ENCODE results near the gene CA14.
A peak's percentile ranks its signal among the peaks of the same experiment; 100 is the strongest.
"Not testable (repeated sequence)": the region's sequence is repeated elsewhere in the genome, so short reads cannot be mapped to it uniquely, and the experiment has no call there.

Gene CA14

DNA sequence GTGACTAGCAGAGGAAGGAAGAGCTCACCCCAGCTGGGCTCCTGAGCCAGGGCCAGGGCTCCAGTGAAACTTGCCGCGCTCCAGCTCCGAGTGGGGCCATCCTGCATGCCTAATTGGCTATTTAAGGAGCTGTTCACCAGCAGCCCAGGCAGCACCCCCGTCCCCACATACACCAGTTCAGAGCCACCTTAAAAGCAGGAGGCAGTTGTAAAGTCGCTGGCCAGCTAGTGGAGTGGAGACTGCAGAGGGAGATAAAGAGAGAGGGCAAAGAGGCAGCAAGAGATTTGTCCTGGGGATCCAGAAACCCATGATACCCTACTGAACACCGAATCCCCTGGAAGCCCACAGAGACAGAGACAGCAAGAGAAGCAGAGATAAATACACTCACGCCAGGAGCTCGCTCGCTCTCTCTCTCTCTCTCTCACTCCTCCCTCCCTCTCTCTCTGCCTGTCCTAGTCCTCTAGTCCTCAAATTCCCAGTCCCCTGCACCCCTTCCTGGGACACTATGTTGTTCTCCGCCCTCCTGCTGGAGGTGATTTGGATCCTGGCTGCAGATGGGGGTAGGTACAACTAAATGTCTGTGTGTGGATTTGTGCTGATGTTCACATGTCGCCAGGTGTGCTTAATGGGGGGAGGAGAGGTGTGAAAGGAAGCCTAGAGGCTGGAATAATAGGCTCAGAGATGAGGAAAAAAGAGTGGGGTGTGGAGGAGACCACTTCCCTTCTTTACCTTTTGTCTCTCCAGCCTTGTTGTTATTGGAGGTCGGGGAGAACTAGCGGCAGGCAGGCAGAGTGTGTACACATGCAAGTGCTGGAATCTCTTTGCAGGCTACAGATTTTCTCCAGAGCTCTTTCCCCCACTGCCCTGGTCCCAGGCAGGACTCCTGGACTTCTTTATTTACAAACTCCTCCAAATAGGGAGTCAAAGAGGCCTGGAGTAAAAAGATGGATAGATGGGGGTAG lies at the start of gene CA14:
Gene CA14 (plus strand): TSS at position 151 of the 962 bp plus-strand sequence. CDS start 355 bp downstream, at position 506.
- no peak for DNase-seq

GRCh38 chr1:150208460-150208859 lies 49.1 kb upstream of the CA14 start:
- not testable (repeated sequence) for DNase-seq

GRCh38 chr1:150210091-150210490 lies 47.5 kb upstream of the CA14 start:
- no peak for DNase-seq

- no peak for DNase-seq
These were observed 46.9 kb upstream of the CA14 start for GRCh38 chr1:150210706-150211105.

GRCh38 chr1:150212070-150212469 lies 45.5 kb upstream of the CA14 start:
- no peak for DNase-seq

DNA sequence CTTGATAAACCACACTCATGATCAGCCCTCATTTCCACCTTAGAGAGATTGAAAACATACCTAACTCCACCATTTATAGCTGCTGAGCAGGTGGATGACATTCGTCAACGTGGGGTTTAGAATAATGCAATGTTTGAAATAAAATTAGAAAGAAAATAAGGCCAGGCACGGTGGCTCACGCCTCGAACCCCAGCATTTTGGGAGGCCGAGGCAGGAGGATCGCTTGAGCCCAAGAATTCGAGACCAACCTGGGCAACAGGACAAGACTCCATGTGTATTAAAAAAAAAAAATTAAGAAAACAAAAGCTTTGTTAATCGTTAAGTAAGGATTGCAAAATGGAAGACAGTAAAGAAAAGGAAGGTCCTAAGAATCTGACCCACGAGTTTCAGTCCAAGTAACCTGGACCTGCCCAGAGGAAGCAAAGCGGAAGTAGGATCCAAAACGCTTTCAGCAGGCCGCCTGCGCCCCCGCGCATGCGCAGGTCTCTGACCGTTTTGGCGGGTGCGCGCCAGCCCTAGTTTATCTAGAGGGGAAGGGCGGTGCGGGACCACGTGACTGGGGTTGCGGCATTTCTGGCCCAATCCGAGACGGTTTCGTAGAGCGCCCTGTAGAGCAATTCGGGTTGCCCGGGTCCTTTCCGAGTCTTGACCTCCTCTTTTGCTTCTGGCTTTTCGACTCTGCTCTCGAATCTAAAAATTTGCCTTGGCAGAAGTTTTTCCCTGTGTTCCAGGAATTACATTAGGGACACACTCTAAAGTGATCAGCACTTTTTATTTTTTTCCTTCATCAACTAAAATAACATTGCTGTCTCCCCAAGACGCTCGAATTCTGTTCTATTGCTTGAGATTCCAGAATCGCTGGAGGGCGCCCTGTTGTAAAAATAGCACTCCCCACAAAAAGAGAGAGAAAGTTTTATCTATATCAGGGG lies 44.1 kb upstream of the CA14 start:
- peak; percentile 88 for DNase-seq

DNA sequence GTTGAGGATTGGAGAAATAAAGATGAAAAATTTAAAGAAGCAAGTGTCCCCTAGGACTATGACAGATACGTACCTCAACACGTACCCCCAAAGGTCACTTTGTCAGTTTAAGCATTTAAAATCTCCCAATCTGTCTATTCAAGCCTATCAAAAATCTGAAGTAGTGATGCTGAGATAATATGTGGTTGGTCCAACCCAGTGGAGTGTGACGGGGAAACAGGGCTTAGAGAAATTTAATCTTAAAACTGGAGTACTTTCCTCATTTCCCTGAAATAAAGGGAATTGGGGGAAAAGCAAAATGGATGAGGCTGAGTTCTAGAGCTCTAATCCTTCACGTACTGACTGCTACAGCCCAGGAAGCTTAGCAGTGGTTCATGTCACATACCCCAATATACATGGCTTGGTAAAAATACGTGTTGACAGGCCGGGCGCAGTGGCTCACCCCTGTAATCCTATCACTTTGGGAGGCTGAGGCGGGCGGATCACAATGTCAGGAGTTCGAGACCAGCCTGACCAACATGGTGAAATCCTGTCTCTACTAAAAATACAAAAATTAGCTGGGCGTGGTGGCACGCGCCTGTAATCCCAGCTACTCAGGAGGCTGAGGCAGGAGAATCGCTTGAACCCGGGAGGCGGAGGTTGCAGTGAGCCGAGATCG lies 43.3 kb upstream of the CA14 start:
- DNase-seq, result not testable (repeated sequence)

GRCh38 chr1:150215855-150216254 lies 41.7 kb upstream of the CA14 start:
- not testable (repeated sequence) for DNase-seq

- DNase-seq, result no peak
These were observed 36.0 kb upstream of the CA14 start for GRCh38 chr1:150221552-150221951.

DNA sequence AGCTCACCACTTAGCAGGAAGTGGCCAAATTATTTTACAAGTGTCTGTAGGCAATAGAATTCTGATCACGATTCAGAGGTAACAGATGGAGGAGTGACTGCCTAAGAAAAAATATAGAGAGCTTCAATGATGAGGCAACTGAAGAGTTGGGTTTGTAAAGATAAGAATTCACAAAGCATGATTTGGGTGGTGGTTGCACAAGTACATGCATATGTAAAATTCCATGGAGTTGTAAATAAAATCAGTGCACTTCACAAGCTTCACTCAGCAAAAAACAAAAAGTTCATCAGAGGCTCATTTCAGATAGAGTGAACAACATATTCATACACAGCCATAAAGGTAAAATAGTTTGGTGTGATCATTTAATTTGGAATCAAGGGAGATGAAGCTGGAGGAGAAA lies 32.6 kb upstream of the CA14 start:
- DNase-seq, result no peak

DNA sequence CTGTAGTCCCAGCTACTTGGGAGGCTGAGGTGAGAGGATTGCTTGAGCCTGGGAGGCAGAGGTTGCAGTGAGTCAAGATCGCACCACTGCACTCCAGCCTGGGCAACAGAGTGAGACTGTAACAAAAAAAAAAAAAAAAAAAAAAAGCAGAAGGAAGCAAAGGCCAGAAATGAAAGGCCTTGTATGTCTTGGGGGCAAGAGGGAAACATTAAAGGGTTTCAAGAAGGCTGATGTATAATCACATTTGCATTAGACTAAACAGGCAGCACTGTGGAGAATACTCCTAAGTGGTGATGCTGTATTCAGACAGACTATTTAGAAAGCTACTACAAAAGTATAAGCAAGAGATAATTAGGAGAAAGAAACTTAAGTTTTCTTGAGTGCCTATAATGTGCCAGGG lies 32.0 kb upstream of the CA14 start:
- no peak for DNase-seq

DNA sequence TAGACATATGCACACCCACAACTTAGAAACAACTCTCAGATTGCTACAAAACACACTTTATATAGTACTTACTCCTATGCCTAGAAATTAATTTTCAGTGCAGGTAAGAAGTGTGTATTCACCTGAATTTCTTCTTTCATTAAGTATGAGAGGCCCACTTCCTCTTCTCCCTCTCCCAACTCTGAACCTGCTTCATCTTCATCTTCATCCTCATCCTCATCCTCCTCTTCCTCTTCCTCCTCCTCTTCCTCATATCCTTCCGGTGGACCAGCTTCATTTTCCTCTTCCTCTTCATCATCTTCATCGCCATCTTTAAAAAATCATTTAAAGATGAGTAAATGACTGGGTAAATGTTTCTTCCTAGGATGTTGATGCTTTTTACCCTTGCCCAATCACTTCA lies 31.1 kb upstream of the CA14 start:
- DNase-seq, result no peak

DNA sequence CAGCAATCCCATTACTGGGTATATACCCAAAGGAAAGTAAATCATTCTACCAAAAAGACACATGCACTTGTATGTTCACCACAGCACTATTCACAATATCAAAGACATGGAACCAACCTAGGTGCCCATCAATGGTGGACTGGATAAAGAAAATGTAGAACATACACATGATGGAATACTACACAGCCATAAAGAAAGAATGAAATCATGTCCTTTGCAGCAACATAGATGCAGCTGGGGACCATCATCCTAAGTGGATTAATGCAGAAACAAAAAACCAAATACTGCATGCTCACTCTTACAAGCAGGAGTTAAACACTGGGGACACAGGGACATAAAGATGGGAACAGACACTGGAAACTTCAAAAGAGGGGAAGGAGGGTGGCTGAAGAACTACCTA lies 30.3 kb upstream of the CA14 start:
- DNase-seq, result no peak

GRCh38 chr1:150228246-150228645 lies 29.3 kb upstream of the CA14 start:
- not testable (repeated sequence) for DNase-seq

DNA sequence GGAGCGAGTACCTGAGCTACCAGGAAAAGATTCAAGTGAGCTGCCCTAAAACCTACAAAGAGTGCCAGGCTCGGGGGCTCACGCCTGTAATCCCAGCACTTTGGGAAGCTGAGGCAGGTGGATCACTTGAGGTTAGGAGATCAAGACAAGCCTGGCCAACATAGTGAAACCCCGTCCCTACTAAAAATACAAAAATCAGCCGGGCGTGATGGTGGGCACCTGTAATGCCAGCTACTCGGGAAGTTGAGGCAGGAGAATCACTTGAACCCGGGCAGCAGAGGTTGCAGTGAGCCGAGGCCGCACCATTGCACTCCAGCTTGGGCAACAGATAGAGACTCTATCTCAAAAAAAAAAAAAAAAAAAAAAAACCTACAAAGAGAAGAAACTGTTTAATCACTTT lies 24.7 kb upstream of the CA14 start:
- not testable (repeated sequence) for DNase-seq

DNA sequence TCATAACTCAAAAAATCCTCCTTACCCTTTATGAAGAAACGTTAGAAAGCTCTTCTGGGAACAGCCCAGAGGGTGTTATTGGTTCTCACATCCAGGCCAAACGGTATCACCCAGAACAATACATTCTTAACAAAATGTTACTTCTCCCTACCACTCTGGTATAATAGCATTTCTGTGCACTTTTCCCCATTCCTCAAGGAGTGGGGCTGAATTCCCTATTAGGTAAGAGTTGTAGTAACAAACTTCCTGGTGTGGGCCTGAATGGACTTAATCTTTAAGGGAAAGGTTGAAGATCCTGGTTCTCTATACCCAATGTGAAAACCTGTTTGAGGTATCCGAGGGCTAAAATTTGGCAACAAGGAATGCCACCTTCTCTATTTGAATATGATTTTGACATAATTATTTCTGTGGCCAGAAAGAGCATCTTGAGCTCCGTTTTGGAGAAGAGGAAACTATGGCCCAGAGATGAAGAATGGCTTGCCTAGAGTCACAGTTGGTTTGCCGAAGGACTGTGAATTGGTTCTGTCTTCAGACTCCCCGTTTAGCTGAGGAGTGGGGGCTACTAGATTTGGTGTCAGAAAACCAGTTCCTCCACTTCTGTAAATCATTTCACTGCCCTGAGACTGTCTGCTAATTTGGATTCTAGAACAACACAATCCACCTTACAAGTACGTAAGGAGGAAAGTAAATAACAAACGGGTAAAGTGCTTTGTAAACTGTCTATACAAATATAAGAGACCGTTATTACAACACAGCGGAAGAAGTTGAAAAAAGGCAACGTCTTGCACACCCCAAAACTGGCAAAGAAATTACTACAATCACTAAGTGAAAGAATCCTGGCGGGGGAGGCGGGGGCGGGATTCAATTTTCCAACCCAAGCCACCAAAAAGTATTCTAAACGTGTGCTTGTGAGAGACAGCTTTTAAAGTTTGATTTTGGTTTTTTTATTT lies 23.9 kb upstream of the CA14 start:
- peak; percentile 62 for DNase-seq

DNA sequence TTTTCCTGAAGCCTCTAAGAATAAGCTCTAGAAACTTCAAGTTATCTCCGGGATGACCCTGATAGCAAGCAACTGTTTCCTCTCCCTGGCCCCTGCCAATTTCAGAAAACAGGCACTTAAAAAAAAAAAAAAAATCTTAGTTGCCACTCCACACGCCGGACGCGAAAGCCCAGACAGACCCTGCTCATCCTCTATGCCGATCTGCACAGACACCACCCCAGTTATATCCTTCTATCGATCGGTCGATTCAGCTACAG lies 23.3 kb upstream of the CA14 start:
- no peak for DNase-seq

GRCh38 chr1:150234566-150235293 lies 22.8 kb upstream of the CA14 start:
- peak; percentile 87 for DNase-seq

DNA sequence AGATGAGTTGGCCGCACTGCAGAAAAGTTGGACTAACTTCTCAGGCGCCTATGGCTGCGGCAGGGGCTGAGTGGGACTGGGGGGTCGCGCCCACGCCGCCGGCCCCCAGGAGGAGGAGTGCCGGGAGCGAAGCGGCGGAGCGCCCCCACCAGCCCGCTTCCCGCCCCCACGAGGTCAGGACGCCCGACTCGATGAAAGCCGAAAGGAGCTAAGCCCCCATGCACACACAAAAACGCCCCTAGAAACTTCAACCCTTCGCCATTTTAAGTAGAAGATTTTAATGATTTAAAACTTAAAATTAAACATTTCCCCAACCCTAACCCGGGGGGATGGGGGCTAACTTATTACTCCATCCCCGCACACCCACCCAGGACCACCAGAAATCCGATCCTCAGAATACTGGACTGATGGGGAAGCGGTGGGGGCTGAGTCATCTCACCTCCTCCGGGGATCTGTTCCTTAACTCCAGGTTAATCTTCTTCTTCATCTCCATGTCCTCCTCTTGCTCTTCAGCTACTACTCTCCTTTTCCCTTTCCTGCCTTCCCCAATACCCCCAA lies 22.2 kb upstream of the CA14 start:
- peak; percentile 45 for DNase-seq

- peak; percentile 88 for DNase-seq
These were observed 21.5 kb upstream of the CA14 start, which contains the start of gene ANP32E for GRCh38 chr1:150235852-150236613. ANP32E (minus strand) TSS chr1:150236112; CDS start chr1:150235786, 326 bp downstream.

Measured in activated CD8-positive, alpha-beta memory T cell treated with anti-CD3 and anti-CD28 coated beads, Interleukin-2, amount 50 U/mL, for 4 hours (primary cell).